Activated naive CD8-positive, alpha-beta T cell treated with anti-CD3 and anti-CD28 coated beads, Interleukin-2, amount 50 U/mL, for 16 hours (primary cell): ENCODE measurements around the gene CDX1.

Experiments
- DNase-seq: peaks from one replicate; pipeline ENCODE4 v3.0.0-alpha.2; 2020; ENCODE audit warnings: low read depth, low spot score

CDX1 gene

GRCh38 chr5:150182774-150183173, 16.2 kb downstream of the CDX1 start:
- no peak for DNase-seq

- DNase-seq = no peak
These were observed 16.9 kb downstream of the CDX1 start for GRCh38 chr5:150183436-150183835.

DNA sequence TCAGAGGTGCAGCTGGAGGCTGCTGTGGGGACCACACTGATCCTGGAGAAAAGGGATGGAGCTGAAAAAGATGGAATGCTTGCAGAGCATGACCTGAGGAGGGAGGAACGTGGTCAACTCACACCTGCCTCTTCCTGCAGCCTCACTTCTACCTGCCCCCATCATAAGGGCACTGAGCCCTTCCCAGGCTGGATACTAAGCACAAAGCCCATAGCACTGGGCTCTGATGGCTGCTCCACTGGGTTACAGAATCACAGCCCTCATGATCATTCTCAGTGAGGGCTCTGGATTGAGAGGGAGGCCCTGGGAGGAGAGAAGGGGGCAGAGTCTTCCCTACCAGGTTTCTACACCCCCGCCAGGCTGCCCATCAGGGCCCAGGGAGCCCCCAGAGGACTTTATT, 17.4 kb downstream of the CDX1 start:
- no peak for DNase-seq

GRCh38 chr5:150184990-150185912, 18.7 kb downstream of the CDX1 start:
- DNase-seq = no peak

DNA sequence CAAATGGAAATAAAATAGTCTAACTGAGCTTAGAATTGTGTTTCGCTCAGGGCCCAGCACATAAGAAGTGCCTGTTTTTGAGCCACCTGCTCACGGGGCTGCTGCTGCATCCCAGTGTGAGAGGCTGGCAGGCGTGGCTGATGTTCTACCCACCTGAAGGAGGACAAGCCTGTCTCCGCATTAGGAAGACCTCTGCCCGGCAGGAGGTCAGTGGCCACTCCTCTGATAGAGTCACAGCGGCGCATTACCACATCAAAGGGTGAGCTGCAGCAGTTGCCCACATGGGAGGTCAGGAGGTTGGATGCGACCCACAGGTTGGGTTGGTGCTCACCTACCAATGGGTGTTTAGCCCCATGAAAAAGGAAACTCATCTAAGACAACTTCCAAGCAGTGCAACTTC, 19.6 kb downstream of the CDX1 start:
- DNase-seq = no peak

DNA sequence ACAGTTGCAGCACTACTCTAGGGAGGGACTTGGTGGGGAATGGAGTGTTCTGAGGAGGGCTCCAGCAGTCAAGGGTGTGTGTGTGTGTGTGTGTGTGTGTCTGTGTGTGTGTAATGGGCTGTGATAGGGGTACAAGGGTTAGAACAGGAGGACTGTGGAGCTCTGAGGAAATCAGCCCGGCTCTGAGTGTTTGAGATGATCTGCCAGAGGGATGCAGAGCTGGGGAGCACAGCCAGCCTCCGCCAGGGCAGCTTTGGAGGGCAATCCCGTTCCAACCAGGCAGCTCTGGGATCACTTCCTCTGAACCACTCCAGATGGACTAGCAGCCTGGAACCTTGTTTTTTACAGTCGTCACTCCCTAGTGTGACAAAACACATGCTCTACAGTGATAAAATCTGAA, 20.3 kb downstream of the CDX1 start:
- DNase-seq = no peak

DNA sequence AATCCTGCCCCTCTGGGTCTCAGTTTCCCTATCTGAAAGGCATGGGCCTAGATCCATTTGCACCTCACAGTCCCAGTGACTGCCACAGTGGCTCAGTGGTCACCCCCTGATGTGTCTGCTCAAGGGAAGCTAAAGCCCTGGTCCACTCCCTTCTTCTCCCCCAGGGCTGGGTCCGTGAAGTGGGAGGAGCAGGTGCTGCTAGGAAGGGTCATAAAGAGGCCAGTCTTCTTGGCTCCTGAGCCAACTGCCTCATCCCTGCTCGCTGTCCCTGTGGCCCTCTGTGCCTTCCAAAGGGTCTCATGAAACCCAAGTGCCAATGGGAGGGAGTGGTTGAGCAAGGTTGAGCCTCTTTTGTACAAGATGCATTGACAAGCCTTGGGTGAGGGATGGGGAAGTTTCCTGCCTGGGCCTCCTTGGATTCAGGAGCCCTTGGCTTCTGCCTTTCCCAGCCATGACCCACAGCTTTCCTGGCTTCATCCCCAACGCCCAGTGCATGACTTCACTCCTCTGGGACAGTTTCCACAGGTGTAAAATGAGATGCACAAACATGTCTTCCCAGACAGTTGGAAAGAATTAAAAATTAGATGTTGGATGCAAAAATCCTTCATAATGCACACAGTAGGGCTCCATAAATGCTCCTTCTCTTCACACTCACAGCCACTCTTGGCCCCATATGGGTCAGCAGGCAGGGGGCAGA, 21.7 kb downstream of the CDX1 start:
- no peak for DNase-seq

DNA sequence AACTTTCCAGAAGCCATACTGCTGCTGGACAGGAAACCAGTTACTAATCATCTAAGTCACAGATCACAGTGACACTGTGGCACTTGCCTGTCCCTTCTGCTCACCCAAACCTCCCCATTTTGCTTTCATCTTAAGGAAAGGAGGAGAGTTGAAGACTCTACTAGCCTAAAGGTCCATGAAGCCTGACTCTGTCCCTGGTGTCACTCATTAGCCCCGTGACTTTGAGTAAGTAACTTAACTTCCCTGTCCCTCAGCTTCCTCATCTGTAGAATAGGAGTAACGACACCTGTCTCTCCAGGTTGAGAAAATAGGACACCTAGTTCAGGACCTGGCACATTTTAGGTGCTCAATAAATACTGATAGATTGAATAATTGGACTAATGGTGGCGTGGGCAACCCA, 22.7 kb downstream of the CDX1 start:
- DNase-seq = no peak

GRCh38 chr5:150189728-150190502, 23.3 kb downstream of the CDX1 start, which contains the start of gene SLC6A7:
Gene SLC6A7 (plus strand): TSS chr5:150190062. CDS start chr5:150190328, 266 bp downstream.
- DNase-seq = no peak

DNA sequence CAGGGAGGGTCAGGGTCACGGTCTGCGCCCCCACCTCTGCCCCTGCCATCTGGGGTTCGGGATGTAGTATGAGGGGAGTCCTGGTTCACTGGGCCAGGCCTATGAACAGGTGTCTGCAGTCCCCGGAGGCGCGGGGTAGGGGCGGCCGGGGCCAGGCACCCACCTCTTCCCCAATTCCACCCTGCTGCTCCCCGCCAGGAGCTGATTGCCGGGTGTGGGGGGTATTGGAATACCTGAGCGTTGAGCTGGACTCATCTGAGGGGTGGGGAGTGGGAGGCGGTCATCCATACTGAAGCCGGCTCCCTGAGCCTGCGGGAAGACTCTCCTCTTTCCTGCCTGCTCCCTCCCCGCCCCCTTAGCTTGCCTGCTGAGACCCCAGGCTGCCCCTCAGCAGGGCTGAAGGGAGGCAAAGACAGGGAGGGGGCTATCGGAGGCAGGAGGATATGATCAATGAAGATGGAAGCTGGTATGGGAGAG, 24.0 kb downstream of the CDX1 start:
- DNase-seq = no peak

DNA sequence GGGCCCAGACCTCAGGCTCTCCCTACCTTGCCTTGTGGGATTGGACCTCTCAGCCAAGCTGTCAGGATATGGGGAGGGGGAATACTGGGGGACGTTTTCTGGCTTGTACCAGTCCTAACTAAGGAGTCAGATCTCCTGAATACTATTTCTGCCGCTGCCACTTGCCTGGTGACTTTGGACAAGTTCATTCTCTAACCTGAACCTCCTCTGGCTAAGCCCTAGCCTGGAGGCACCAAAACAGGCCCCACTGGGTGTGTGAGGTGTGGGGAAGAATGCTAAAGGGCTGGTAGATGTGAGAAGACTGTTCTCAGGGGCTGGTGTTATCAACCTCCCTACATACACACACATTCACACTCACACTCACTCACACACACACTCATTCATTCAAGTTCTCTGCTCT, 24.4 kb downstream of the CDX1 start:
- DNase-seq = no peak

DNA sequence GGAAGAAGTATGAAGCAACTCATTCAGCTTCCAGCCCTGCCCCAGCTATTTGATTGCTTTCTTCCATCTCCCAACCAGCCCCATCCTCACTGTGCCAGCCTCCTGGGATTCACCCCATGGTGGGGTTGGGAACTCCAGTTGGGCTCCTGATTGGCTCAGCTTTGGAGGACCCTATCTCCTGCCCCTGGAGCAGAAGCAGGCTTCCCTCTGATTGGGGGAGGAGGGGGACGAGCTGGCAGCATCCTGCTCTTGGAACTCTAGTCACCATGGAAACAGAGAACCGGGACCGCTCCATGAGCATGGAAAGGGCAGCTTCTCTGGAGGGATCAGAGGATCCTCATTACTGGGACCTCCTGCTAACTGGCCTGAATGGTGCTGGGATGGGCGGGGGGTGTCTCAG, 25.9 kb downstream of the CDX1 start:
- no peak for DNase-seq

DNA sequence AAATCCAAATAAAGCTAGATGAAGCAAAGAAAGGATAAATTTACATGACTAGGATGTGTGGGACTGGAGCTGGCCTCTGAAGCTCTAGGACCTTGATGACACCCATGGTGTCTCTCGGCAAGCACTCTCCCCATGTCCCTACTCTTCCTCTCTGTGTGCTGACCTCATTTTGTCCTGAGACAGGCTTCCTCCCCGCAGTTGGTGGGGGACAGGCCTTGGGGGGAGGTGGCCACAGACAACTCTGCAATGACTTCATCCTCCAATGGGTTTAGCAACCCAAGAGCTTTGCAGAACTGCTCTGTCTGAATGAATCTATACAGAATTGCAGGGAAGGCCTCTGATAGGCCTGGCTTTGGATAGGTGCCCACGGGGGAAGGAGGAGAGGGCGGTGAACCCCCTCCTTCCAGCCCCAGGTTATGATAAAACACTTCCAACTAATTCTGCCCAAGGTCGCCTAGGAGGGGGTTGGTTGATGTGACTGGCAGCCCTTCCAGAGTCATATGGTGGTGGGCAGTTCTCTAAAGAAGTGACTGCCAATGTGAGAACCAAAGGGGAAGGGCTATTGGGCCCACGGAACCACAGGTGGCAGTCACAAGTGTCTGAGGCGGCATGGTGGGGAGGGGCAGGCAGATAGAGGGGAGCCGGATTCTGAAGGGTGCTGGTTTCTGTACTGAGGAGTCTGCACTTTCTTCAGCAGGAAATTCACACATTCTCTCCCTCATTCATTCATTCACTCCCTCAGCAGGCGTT, 29.3 kb downstream of the CDX1 start:
- DNase-seq = no peak

- DNase-seq = no peak
These were observed 29.9 kb downstream of the CDX1 start for GRCh38 chr5:150196514-150196913.

GRCh38 chr5:150196986-150197385, 30.4 kb downstream of the CDX1 start:
- no peak for DNase-seq

DNA sequence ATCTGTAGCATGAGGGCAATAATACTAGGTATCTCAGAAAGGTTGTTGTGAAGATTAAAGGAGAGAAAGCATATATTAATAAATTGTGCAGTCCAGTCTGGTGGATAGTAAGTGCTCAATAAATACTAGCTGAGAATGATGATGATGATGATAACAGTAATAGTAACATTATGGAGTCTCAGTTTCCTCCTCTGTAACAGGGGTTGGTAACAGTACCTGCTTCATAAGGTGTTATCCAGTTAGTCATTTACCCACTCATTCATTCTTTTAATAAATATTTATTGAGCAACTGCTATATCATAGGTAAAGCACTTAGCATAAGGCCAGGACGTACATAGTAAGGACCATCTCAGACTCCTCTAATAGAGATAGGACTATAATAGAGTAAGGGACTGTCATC, 30.9 kb downstream of the CDX1 start:
- DNase-seq = no peak

DNA sequence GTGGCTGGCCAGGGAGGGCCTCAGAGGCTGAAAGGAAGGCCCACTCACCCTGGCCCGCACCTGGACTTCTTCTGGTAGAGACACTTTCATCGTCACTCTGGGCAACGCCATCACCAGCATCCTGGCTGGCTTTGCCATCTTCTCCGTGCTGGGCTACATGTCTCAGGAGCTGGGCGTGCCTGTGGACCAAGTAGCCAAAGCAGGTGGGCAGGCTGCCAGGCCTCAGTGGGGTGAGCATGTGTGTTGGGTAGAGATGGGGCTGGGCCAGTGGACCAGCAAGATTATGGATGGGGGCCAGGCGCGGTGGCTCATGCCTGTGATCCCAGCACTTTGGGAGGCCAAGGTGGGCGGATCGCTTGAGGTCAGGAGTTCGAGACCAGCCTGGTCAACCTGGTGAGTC, 35.9 kb downstream of the CDX1 start:
- DNase-seq = no peak

GRCh38 chr5:150203832-150204589, 37.4 kb downstream of the CDX1 start:
- no peak for DNase-seq

- no peak for DNase-seq
These were observed 38.0 kb downstream of the CDX1 start for GRCh38 chr5:150204590-150204960.

GRCh38 chr5:150206098-150206778, 39.7 kb downstream of the CDX1 start:
- DNase-seq = no peak
